ENCODE measurements around the gene PSMB7.

GRCh38 chr9:124409410-124409809 is 5.8 kb downstream of the PSMB7 start:
- TF ChIP-seq CTCF (IDR thresholded peaks at IDR 0.05; ENCODE audit: control extremely low read depth in 1 of 3, insufficient read depth in 1 of 3, low read depth in 1 of 3, low read length in 3 of 3) (no peak), SP1 (IDR thresholded peaks at IDR 0.05; ENCODE audit: low read depth, low read length) (no peak), EZH2 (IDR thresholded peaks at IDR 0.05; ENCODE audit: low read depth, low read length, severe bottlenecking) (no peak), HDAC6 (IDR thresholded peaks at IDR 0.05; ENCODE audit: low read depth, low read length) (no peak), GTF2F1 (IDR thresholded peaks at IDR 0.05; ENCODE audit: borderline replicate concordance, low read depth, low read length) (no peak)

Measured in H1 (cell line).